Neural progenitor cell (in vitro differentiated cells): ENCODE results near the gene TIMM23. TPM values are rescaled to one million over a fixed set of nuclear protein-coding genes. Genes with fewer than 3 reads are reported as not detected.

Experiments
- DNase-seq: peaks from one replicate; pipeline ENCODE4 v3.0.0-alpha.2; 2016; ENCODE audit warnings: low spot score
- H2AFZ ChIP-seq: fragments of 200-600 bp; sonication (generic); replicated peaks from 2 replicates; pipeline ENCODE4 v1.6.1; 2016; ENCODE audit warnings: antibody characterized with exemption
- H3F3A ChIP-seq: fragments of 200-600 bp; sonication (generic); 2 replicates; pipeline ENCODE4 v1.6.1; 2016; ENCODE audit warnings: antibody characterized with exemption, low read depth
- H3K27ac ChIP-seq: fragments of 200-600 bp; sonication (generic); 2 replicates; pipeline ENCODE4 v1.5.1; 2016; ENCODE audit warnings: mild to moderate bottlenecking
- H3K27me3 ChIP-seq: fragments of 200-600 bp; sonication (generic); 2 replicates; pipeline ENCODE4 v1.6.1; 2016; ENCODE audit warnings: mild to moderate bottlenecking, moderate library complexity
- H3K36me3 ChIP-seq: fragments of 200-600 bp; sonication (generic); 2 replicates; pipeline ENCODE4 v1.5.1; 2016
- H3K4me1 ChIP-seq: fragments of 200-600 bp; sonication (generic); 2 replicates; pipeline ENCODE4 v1.6.1; 2016; ENCODE audit warnings: mixed run types
- H3K4me2 ChIP-seq: fragments of 200-600 bp; sonication (generic); 2 replicates; pipeline ENCODE4 v1.6.1; 2016
- H3K4me3 ChIP-seq: fragments of 200-600 bp; sonication (generic); 2 replicates; pipeline ENCODE4 v1.5.1; 2016
- H3K79me2 ChIP-seq: fragments of 200-600 bp; sonication (generic); 2 replicates; pipeline ENCODE4 v1.6.1; 2016; ENCODE audit warnings: low read depth
- H3K9ac ChIP-seq: fragments of 200-600 bp; sonication (generic); 2 replicates; pipeline ENCODE4 v1.6.1; 2016
- H3K9me3 ChIP-seq: fragments of 200-600 bp; sonication (generic); 2 replicates; pipeline ENCODE4 v1.5.1; 2016; ENCODE audit warnings: low read depth
- H4K20me1 ChIP-seq: fragments of 200-600 bp; sonication (generic); 2 replicates; pipeline ENCODE4 v1.6.1; 2016; ENCODE audit warnings: low read depth
- H3K27ac Mint-ChIP-seq: 3 replicates; pipeline ENCODE4 v1.8.0; 2021; ENCODE audit warnings: mixed read lengths
- H3K27me3 Mint-ChIP-seq: 2 replicates; pipeline ENCODE4 v1.8.0; 2022; ENCODE audit warnings: low read depth, mild to moderate bottlenecking, inconsistent platforms, moderate library complexity, mixed read lengths; ENCODE audit not compliant: insufficient read depth
- H3K36me3 Mint-ChIP-seq: 3 replicates; pipeline ENCODE4 v1.8.0; 2021; ENCODE audit warnings: mixed read lengths
- H3K4me1 Mint-ChIP-seq: 3 replicates; pipeline ENCODE4 v1.8.0; 2021; ENCODE audit warnings: mixed read lengths
- H3K4me3 Mint-ChIP-seq: 3 replicates; pipeline ENCODE4 v1.8.0; 2021; ENCODE audit warnings: mild to moderate bottlenecking, moderate library complexity, mixed read lengths
- H3K9me3 Mint-ChIP-seq: 3 replicates; pipeline ENCODE4 v1.8.0; 2020; ENCODE audit warnings: mixed read lengths
- EZH2 ChIP-seq: fragments of 200-600 bp; sonication (generic); IDR thresholded peaks from 2 replicates; pipeline ENCODE4 v1.6.1; 2017; ENCODE audit warnings: antibody characterized with exemption, mild to moderate bottlenecking, moderate library complexity
- EZH2phosphoT487 ChIP-seq: fragments of 200-600 bp; sonication (generic); IDR thresholded peaks from 2 replicates; pipeline ENCODE4 v1.6.1; 2017; ENCODE audit warnings: antibody characterized with exemption
- total RNA-seq: library from RNA; depleted of rRNA; stranded (reverse); fragments of >200 nt; gene quantifications from 2 replicates; pipeline ENCODE4 v1.2.3, GENCODE V29; 2015; ENCODE audit warnings: low replicate concordance
- TF ChIP-seq, protein P1 (sequence below): fragments of 200-600 bp; sonication (generic); IDR thresholded peaks from 2 replicates; pipeline ENCODE4 v1.5.1; 2017; ENCODE audit warnings: antibody characterized with exemption, mild to moderate bottlenecking

Gene TIMM23
- total RNA-seq, 1 donor from 2014 or later = 85.4 TPM

- no peaks in the 10 kb centered on the region for H3K27me3 Mint-ChIP-seq
- Histone ChIP-seq H3K9ac (no peak overlapping the region), H3K4me1 (no peaks in the 10 kb centered on the region), H3K36me3 (no peaks in the 10 kb centered on the region), H3F3A (peaks cover 3% of the 10 kb centered on the region), H3K4me3 (no peak overlapping the region), H3K27ac (no peak overlapping the region), H3K79me2 (peaks cover 55% of the 10 kb centered on the region), H2AFZ (no peak overlapping the region), H3K4me2 (no peak overlapping the region), H3K9me3 (no peaks in the 10 kb centered on the region), H3K27me3 (no peaks in the 10 kb centered on the region), H4K20me1 (peaks cover 23% of the 10 kb centered on the region)
- no peak overlapping the region for H3K27ac Mint-ChIP-seq
- no peak for DNase-seq
- no peaks in the 10 kb centered on the region for H3K9me3 Mint-ChIP-seq
- H3K36me3 Mint-ChIP-seq = peaks cover 12% of the 10 kb centered on the region
- no peak overlapping the region for H3K4me3 Mint-ChIP-seq
- peaks cover 5% of the 10 kb centered on the region for H3K4me1 Mint-ChIP-seq
- TF ChIP-seq EZH2phosphoT487 (no peak), EZH2 (no peak)
- TF ChIP-seq, protein P1, sequence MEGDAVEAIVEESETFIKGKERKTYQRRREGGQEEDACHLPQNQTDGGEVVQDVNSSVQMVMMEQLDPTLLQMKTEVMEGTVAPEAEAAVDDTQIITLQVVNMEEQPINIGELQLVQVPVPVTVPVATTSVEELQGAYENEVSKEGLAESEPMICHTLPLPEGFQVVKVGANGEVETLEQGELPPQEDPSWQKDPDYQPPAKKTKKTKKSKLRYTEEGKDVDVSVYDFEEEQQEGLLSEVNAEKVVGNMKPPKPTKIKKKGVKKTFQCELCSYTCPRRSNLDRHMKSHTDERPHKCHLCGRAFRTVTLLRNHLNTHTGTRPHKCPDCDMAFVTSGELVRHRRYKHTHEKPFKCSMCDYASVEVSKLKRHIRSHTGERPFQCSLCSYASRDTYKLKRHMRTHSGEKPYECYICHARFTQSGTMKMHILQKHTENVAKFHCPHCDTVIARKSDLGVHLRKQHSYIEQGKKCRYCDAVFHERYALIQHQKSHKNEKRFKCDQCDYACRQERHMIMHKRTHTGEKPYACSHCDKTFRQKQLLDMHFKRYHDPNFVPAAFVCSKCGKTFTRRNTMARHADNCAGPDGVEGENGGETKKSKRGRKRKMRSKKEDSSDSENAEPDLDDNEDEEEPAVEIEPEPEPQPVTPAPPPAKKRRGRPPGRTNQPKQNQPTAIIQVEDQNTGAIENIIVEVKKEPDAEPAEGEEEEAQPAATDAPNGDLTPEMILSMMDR = no peak
These were observed 45.4 kb downstream of the TIMM23 start for GRCh38 chr10:46017733-46018132.

DNA sequence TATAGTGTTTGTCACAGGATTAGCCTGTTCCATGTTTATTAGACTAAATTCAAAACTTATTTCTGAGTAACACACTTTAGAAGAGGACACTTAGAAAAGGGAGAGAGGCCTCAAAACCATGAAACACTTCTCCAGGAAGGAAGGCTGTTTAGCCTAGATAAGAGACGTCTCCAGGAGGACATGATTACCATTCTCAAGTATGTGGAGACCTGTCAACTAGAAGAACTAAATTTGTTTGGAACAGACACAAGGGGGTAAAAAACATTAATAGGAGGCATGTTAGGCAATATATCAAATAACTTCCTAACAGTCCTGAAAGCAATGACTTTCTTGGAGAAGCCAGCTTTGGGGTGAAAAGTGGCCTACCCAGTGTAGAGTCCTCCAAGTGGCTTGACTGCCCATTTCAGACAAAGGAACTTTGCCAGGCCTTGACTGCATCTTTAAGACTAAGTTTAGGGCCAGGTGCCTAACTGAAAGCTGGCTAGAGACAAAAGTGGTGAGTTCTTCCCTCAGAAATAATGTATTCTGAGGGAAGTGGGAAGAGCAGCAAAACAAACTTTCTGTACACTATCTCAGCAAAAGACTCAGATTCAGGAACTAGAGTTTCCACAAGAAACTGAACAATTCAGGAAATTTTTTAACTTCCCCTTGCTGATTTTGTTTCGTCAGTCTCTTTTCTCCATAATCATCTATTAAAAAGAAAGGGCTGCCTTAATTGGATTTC, 46.3 kb downstream of the TIMM23 start:
- no peak overlapping the region for H3K4me3 Mint-ChIP-seq
- Histone ChIP-seq H3K79me2 (peaks cover 56% of the 10 kb centered on the region), H3K4me2 (no peak overlapping the region), H3K4me1 (no peaks in the 10 kb centered on the region), H2AFZ (no peak overlapping the region), H3K9ac (no peak overlapping the region), H3K36me3 (no peaks in the 10 kb centered on the region), H3K9me3 (no peaks in the 10 kb centered on the region), H3K27me3 (no peaks in the 10 kb centered on the region), H3F3A (peaks cover 2% of the 10 kb centered on the region), H4K20me1 (peaks cover 25% of the 10 kb centered on the region), H3K27ac (no peak overlapping the region), H3K4me3 (no peak overlapping the region)
- no peak for DNase-seq
- TF ChIP-seq EZH2phosphoT487 = no peak
- TF ChIP-seq EZH2 = no peak
- TF ChIP-seq, protein P1 = no peak
- peaks cover 12% of the 10 kb centered on the region for H3K36me3 Mint-ChIP-seq
- H3K9me3 Mint-ChIP-seq = no peaks in the 10 kb centered on the region
- no peak overlapping the region for H3K27ac Mint-ChIP-seq
- H3K4me1 Mint-ChIP-seq = peaks cover 8% of the 10 kb centered on the region
- H3K27me3 Mint-ChIP-seq = no peaks in the 10 kb centered on the region

GRCh38 chr10:46019177-46019528, 46.9 kb downstream of the TIMM23 start:
- Histone ChIP-seq H2AFZ (no peak overlapping the region), H3K27me3 (no peaks in the 10 kb centered on the region), H3K27ac (no peak overlapping the region), H3K79me2 (peaks cover 56% of the 10 kb centered on the region), H3K4me1 (no peaks in the 10 kb centered on the region), H3K36me3 (no peaks in the 10 kb centered on the region), H3K4me2 (no peak overlapping the region), H4K20me1 (peaks cover 30% of the 10 kb centered on the region), H3K4me3 (no peak overlapping the region), H3K9ac (no peak overlapping the region), H3F3A (peaks cover 7% of the 10 kb centered on the region), H3K9me3 (no peaks in the 10 kb centered on the region)
- no peak overlapping the region for H3K27ac Mint-ChIP-seq
- peaks cover 10% of the 10 kb centered on the region for H3K4me1 Mint-ChIP-seq
- H3K27me3 Mint-ChIP-seq = no peaks in the 10 kb centered on the region
- peaks cover 11% of the 10 kb centered on the region for H3K36me3 Mint-ChIP-seq
- TF ChIP-seq, protein P1 = no peak
- TF ChIP-seq EZH2 (no peak), EZH2phosphoT487 (no peak)
- H3K4me3 Mint-ChIP-seq = no peak overlapping the region
- no peak for DNase-seq
- no peaks in the 10 kb centered on the region for H3K9me3 Mint-ChIP-seq
